Stimulated activated CD8-positive, alpha-beta memory T cell treated with anti-CD3 and anti-CD28 coated beads, Interleukin-12 subunit alpha, Interleukin-12 subunit beta, amount 100 ng/mL, for 1 hour (primary cell): ENCODE data around the gene JMJD1C.
"Not testable (repeated sequence)": the region's sequence is repeated elsewhere in the genome, so short reads cannot be mapped to it uniquely, and the experiment has no call there.

Experiments
- DNase-seq: peaks from one replicate; pipeline ENCODE4 v3.0.0-alpha.2; 2020; ENCODE audit warnings: low read depth

JMJD1C gene

GRCh38 chr10:63392224-63392623 is 73.6 kb downstream of the JMJD1C start:
- no peak for DNase-seq

DNA sequence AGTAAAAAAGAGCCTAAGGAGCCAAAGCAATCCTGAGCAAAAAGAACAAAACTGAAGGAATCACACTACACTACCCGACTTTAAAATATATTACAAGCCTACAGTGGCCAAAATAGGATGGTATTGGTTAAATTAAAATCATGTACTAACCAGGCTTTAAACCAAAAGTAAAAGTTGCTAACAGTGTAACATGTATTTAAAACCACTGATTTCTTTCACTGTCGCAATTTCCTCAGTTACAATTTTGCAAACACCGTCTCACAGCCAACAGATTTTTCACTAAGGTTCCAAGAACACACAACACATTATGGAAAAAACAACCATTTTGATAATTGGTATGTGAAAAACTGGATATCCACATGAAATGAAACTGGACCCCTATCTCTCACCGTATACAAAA is 74.0 kb downstream of the JMJD1C start:
- DNase-seq: no peak

DNA sequence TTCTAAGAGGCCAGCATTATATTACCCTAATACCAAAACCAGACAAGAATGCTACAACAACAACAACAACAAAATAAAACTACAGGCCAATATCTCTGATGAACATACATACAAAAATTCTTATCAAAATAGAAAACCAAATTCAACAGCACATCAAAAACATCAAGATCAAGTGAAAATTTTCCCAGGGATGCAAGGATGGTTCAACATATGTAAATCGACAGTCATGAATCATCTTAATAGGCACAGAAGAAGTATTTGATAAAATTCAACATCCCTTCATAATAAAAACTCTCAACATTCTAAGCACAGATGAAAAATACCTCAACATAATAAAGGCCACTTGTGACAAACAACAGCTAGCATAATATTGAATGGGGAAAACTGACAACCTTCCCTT is 75.3 kb downstream of the JMJD1C start:
- no peak for DNase-seq

GRCh38 chr10:63388421-63389031 is 77.3 kb downstream of the JMJD1C start:
- no peak for DNase-seq

- no peak for DNase-seq
These were observed 80.5 kb downstream of the JMJD1C start for GRCh38 chr10:63385254-63385653.

DNA sequence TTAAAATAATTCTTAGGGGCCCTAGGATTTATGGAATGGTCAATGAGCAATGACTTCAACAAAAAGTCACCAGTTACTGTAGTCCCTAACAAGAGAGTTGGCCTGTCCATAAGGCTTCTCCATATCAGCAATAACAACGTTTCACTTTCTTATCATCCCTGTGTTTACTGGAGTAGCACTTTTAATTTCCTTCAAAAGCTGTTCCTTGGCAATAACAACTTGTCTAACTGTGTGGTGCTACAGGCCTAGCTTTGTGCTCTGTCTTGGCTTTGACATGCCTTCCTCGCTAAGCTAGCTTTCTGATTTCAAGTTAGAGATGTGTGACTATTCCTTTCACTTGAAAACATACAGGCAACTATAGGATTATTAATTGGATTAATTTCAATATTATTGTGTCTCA is 81.1 kb downstream of the JMJD1C start:
- no peak for DNase-seq

DNA sequence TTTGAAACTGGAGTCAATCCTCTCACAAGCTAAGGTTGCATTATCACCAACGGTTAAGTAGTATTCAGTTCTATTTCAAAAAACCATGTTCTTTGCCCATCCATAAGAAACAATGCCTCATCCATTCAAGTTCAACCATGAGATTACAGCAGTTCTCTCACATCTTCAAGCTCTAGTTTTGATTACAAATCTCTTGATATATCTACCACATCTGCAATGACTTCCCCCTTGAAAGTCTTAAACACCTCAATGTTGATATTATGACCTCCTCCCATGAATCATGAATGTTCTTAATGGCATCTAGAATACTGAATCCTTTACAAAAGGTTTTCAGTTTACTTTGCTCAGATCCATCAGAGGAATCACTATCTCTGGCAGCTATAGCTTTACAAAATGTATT is 81.8 kb downstream of the JMJD1C start:
- no peak for DNase-seq

DNA sequence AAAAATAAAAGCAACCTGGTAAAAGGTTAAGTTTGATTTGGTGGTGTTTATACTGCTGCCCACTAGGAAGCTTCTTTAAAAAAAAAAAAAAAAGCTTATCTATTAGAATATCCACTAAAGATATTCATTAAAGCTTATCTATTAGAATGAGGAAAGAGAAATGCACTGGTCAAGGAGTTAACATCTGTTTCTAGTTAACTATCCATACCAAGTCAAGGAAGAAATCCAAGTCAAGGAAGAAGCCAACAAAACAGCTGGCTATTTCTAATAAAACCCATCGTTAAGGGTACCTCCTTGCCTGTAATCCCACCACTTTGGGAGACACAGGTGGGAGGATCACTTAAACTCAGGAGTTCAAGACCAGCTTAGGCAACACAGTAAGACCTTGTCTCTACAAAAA is 82.6 kb downstream of the JMJD1C start:
- DNase-seq: no peak

- DNase-seq: no peak
These were observed 83.7 kb downstream of the JMJD1C start for GRCh38 chr10:63382066-63382465.

- DNase-seq: not testable (repeated sequence)
These were observed 88.5 kb downstream of the JMJD1C start for GRCh38 chr10:63377305-63377661.

DNA sequence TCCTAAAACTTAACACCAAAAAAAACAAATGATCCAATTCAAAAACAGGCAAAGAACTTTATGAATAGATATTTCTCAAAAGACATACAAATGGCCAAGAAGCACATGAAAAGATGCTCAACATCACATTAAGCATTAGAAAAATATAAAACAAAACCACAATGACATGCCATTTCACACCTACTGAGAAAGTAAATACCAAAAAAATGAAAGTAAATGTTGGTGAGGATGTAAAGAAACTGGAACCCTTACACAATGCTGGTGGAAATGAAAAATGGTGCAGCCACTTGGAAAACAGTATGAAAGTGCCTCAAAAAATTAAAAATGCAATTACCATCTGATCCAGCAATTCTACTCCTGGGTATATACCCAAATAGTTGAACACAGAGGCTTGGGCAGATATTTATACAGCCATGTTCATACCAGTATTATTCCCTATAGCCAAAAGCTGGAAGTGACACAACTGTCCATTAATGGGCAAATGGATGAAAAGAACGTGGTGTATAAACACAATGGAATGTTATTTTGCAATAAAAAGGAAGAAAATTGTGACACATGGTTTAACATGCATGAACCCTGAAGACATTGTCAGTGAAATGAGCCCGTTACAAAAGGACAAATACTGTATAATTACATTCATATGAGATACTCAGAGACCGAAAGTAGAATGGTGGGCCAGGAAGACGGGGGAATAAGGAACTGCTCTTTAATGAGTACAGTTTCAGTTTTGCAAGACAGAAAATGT is 89.0 kb downstream of the JMJD1C start:
- DNase-seq: no peak

DNA sequence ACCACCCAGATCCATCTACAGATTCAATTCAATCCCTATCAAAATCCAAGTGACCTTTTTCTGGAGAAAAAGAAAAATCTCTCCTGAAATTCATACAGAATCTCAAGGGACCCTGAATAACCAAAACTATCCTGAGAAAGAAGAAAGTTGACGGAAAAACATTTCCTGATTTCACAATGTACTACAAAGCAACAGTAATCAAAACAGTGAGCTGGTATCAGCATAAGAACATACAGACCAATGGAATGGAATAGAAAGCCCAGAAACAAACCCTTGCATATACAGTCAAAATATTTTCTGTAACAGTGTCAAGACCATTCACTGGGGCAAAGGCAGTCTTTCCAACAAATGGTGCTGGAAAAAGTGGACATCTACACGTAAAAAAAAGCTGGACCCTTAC is 89.9 kb downstream of the JMJD1C start:
- no peak for DNase-seq

DNA sequence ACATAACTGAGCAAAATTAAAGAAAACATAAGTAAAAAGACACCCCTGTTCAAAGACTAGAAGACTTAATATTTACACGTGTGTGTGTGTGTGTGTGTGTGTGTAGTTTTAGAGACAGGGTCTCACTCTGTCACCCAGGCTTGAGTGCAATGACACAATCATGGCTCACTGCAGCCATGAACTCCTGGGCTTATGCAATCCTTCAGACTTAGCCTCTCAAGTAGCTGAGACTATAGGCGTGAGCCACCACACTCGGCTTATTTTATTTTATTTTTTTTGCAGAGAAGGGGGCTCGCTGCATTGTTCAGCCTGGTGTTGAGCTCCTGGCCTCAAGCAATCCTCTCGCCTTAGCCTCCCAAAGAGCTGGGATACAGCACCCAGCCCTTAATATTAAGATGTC is 90.3 kb downstream of the JMJD1C start:
- DNase-seq: no peak

DNA sequence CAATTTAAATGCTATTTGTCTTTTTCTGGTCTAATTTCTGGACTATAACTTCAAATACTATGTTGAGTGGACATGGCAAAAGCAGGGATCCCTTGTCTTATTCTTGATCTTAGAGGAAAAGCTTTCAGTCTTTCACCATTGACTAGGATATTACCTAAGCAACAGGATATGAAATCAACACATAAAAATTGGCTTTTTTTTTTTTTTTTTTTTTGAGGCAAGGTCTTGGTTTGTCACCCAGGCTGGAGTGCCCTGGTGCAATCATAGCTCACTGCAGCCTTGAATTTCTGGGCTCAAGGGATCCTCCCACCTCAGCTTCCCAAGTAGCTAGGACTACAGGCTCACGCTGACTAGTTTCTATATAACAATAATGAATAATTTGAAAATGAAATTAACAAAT is 90.8 kb downstream of the JMJD1C start:
- DNase-seq: no peak

GRCh38 chr10:63373176-63373575 is 92.6 kb downstream of the JMJD1C start:
- DNase-seq: no peak

DNA sequence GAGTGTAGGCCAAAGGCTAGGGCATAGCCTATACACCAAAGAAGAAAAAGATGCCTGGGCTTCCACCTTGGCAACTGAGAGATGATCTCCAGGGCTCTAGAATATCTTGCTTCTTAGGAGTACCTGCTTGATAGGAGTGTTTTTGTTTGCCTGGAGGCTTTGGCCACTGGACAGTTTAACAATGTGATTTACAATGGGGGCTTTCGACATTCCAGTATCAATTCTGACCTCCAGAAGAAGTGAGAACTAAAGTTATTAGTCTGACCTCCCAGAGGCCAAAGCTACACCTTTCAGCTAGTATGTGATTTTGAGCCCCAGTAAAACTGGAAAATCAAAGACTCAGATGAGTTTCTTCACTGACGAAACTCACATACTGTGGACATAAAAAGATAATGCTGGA is 96.1 kb downstream of the JMJD1C start:
- DNase-seq: no peak

DNA sequence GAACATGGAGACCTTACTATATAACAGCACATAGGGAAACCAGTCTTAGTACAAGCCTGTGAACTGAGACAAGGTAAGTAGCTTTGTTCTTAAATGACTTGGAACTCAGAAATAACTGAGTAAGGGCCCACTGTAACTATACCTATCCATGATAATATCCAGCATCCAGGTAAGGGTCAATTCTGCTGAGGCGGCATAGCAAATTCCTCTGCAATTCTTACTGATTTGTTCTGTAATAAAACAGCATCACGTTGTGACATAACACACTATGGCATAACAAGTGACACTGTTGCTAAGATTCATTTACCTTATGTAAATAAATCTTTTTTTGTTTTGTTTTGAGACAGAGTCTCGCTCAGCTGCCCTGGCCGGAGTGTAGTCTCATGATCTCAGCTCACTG is 97.4 kb downstream of the JMJD1C start:
- no peak for DNase-seq

DNA sequence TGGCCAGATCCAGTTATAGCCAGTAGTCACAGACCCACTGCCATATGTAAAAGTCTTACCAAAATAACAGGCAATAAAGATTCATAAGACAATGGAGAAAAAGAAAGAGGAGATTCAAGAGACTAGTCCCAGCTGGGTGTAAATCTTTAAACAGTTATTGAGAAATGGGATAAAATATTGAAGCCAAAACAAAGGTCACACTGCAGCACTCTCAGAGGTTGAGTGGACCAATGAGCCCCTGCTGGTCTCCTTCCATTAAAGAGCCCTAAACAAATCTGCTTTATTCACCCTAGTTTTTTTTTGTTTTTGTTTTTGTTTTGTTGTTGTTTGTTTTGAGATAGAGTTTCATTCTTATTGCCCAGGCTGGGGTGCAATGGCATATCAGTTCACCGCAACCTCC is 98.8 kb downstream of the JMJD1C start:
- DNase-seq: no peak

DNA sequence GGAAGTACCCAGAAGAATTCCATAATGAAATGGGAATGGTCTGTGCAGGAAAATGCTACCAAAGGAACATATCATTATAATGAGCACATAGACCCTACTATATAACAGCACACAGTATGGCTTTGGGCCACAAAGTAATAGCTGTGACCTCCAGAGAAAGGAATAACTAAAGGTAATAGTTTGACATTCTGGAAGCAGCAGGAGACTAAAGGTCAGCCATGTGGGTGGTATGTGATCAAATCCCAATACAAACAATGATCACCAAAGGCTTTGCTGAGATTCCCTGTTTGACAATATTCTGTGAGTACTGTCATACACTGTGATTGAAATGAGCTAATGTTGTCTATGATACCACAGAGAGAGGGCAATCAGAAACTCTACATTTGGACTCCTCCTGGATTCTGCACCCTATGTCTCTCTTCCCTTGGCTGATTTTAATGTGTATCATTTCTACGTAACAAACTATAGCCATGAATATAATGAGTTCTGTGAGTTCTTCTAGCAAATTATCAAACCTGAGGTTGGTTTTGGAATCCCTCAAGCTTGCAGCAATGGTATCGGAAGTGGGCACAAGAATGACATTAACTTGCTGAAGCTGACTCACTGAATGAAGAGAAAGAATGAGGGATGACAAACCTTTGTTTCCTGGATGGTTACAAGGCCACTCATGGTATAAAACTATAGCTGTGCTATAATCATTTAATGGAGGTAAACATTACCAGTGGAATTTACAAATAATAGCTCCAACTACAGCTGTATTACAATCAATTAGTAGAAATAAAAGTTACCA is 99.6 kb downstream of the JMJD1C start:
- no peak for DNase-seq

DNA sequence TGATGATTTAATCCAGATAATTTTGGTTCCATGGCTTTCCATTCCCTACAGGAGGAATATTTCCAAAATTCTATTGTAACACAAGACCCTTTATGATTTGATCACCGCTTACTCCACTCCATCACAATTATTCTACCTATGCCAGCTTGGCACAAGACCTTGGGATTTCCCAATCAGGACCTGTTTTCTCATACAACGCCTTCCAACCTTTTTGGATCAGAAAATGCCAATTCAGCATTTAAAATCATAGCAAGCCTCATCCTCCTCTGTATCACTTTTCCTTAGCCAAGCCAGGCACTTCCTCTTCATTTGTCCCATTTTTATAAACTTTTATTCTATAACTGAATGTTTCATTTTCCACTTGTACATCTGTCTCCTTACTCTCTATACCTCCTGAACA is 100.9 kb downstream of the JMJD1C start:
- no peak for DNase-seq

GRCh38 chr10:63363951-63364350 is 101.8 kb downstream of the JMJD1C start:
- no peak for DNase-seq

DNA sequence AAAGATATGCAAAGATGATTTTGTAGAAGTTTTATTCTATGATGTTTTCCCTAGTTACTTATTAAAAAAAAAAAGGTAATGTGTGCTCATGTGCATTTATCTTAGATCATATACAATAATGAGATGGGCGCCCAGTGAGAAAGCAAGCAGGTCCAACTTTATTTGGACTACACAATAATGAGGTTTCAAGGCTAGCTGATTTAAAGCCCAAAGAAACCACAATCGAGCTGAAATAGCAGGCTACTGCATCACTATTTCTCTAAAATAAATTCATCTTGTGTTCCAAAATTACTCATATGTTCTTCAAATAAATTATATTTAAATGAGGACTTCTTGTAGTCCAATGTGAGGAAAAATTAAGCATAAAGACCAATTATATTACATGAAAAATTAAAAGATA is 110.1 kb downstream of the JMJD1C start:
- no peak for DNase-seq

- DNase-seq: no peak
These were observed 112.8 kb downstream of the JMJD1C start for GRCh38 chr10:63352976-63353375.
